IMR-90 (cell line): ENCODE data around the gene CCSER2. TPM values are rescaled to one million over a fixed set of nuclear protein-coding genes. Genes with fewer than 3 reads are reported as not detected.

ENCODE experiments used
- ATAC-seq: fragments of 200-7000 bp; cut with Tn5 transposase; 2 replicates; pipeline ENCODE4 v1.9.1; 2020; ENCODE audit warnings: low read depth, mild to moderate bottlenecking, moderate library complexity
- BruUV-seq: library from RNA; stranded (reverse); fragments of 400-500 nt; replicated peaks from 2 replicates; lab custom pipeline; 2021; lab: Mats Ljungman, UMichigan
- CTCF ChIA-PET: fragments of 300-600 bp; formaldehyde crosslinking; extraction: SDS; loops from one replicate; lab custom pipeline; 2021; ENCODE audit warnings: antibody characterized with exemption; lab: Yijun Ruan, JAX
- POLR2A ChIA-PET: fragments of 300-600 bp; sonication (Branson Sonifier 250); formaldehyde crosslinking; loops from one replicate; lab custom pipeline; 2022; ENCODE audit warnings: antibody characterized with exemption; ENCODE audit not compliant: unreplicated experiment; lab: Charles Lee
- DNase-seq: peaks from one replicate; pipeline ENCODE4 v3.0.0; 2013
- H2AFZ ChIP-seq: replicated peaks from 2 replicates; pipeline ENCODE3; 2013; ENCODE audit warnings: low read length, mild to moderate bottlenecking; ENCODE audit not compliant: poor library complexity
- H2AK5ac ChIP-seq: 2 replicates; pipeline ENCODE4 v1.6.1; 2013; ENCODE audit warnings: low read depth, low read length, inconsistent platforms
- H2AK9ac ChIP-seq: replicated peaks from 2 replicates; pipeline ENCODE3; 2013; ENCODE audit warnings: mild to moderate bottlenecking, low read depth, low read length, moderate library complexity; ENCODE audit not compliant: poor library complexity
- H2BK120ac ChIP-seq: 2 replicates; pipeline ENCODE4 v1.6.1; 2013; ENCODE audit warnings: low read depth, low read length, inconsistent platforms
- H2BK15ac ChIP-seq: 3 replicates; pipeline ENCODE4 v1.6.1; 2013; ENCODE audit warnings: low read depth, low read length, inconsistent platforms
- H2BK20ac ChIP-seq: 2 replicates; pipeline ENCODE4 v1.6.1; 2013; ENCODE audit warnings: low read depth, mild to moderate bottlenecking, inconsistent platforms, low read length, moderate library complexity
- H2BK5ac ChIP-seq: 2 replicates; pipeline ENCODE4 v1.6.1; 2013; ENCODE audit warnings: mild to moderate bottlenecking, low read depth, low read length, inconsistent platforms; ENCODE audit not compliant: poor library complexity, severe bottlenecking
- H3K14ac ChIP-seq: replicated peaks from 2 replicates; pipeline ENCODE4 v1.6.1; 2013; ENCODE audit warnings: low read depth, low read length, inconsistent platforms
- H3K18ac ChIP-seq: 2 replicates; pipeline ENCODE4 v1.6.1; 2013; ENCODE audit warnings: low read depth, low read length, control low read depth
- H3K23ac ChIP-seq: 2 replicates; pipeline ENCODE4 v1.6.1; 2013; ENCODE audit warnings: low read depth, low read length, inconsistent platforms
- H3K27ac ChIP-seq: 2 replicates; pipeline ENCODE4 v1.5.1; 2013; ENCODE audit warnings: mild to moderate bottlenecking, control low read depth, low read length; ENCODE audit not compliant: insufficient read depth
- H3K27me3 ChIP-seq: 2 replicates; pipeline ENCODE4 v1.6.1; 2013; ENCODE audit warnings: low read length; ENCODE audit not compliant: control insufficient read depth, insufficient read depth
- H3K36me3 ChIP-seq: 2 replicates; pipeline ENCODE4 v1.6.1; 2013; ENCODE audit warnings: low read length, mixed read lengths; ENCODE audit not compliant: control insufficient read depth, insufficient read depth
- H3K4ac ChIP-seq: 2 replicates; pipeline ENCODE4 v1.6.1; 2013; ENCODE audit warnings: low read depth, low read length, inconsistent platforms
- H3K4me1 ChIP-seq: 2 replicates; pipeline ENCODE4 v1.6.1; 2013; ENCODE audit warnings: low read length, mixed read lengths; ENCODE audit not compliant: control insufficient read depth, insufficient read depth
- H3K4me2 ChIP-seq: 2 replicates; pipeline ENCODE4 v1.6.1; 2013; ENCODE audit warnings: low read depth, mild to moderate bottlenecking, control low read depth, low read length, moderate library complexity
- H3K4me3 ChIP-seq: 2 replicates; pipeline ENCODE4 v1.5.1; 2013; ENCODE audit warnings: low read depth, mild to moderate bottlenecking, control low read depth, low read length, moderate library complexity; ENCODE audit not compliant: insufficient read depth
- H3K56ac ChIP-seq: 2 replicates; pipeline ENCODE4 v1.6.1; 2013; ENCODE audit warnings: low read length, inconsistent platforms; ENCODE audit not compliant: insufficient read depth; ENCODE audit errors: extremely low read depth
- H3K79me1 ChIP-seq, 2 experiments: 2 replicates each; pipeline ENCODE4 v1.6.1; 2013; ENCODE audit warnings: low read length in 2 of 2, inconsistent platforms in 1 of 2, low read depth in 1 of 2
- H3K9ac ChIP-seq: 2 replicates; pipeline ENCODE4 v1.6.1; 2013; ENCODE audit warnings: low read depth, low read length, control low read depth
- H3K9me1 ChIP-seq: 2 replicates; pipeline ENCODE4 v1.6.1; 2013; ENCODE audit warnings: low read length, inconsistent platforms; ENCODE audit not compliant: insufficient read depth
- H3K9me3 ChIP-seq: 2 replicates; pipeline ENCODE4 v1.6.1; 2013; ENCODE audit warnings: low read length; ENCODE audit not compliant: control insufficient read depth, insufficient read depth
- H4K20me1 ChIP-seq: 2 replicates; pipeline ENCODE4 v1.6.1; 2013; ENCODE audit warnings: low read length, inconsistent platforms; ENCODE audit not compliant: insufficient read depth
- H4K5ac ChIP-seq: 2 replicates; pipeline ENCODE4 v1.6.1; 2013; ENCODE audit warnings: mild to moderate bottlenecking, low read depth, low read length, control low read depth
- H4K8ac ChIP-seq, 2 experiments: 2 replicates each; pipeline ENCODE4 v1.6.1; 2013; ENCODE audit warnings: low read depth in 2 of 2, low read length in 2 of 2, control low read depth in 1 of 2, inconsistent platforms in 1 of 2
- H4K91ac ChIP-seq: 2 replicates; pipeline ENCODE4 v1.6.1; 2013; ENCODE audit warnings: low read depth, low read length, inconsistent platforms; ENCODE audit not compliant: insufficient read depth
- BHLHE40 ChIP-seq: fragments of 150-350 bp; IDR thresholded peaks from 2 replicates; pipeline ENCODE4 v1.6.1; 2016; ENCODE audit warnings: mild to moderate bottlenecking, low read depth, low read length
- FOS ChIP-seq: fragments of 150-350 bp; IDR thresholded peaks from 2 replicates; pipeline ENCODE4 v1.6.1; 2016; ENCODE audit warnings: low read depth, low read length
- MAFK ChIP-seq: IDR thresholded peaks from 2 replicates; pipeline ENCODE4 v1.6.1; 2012; ENCODE audit warnings: low read depth, low read length, improper control_type of control experiment
- MAZ ChIP-seq: IDR thresholded peaks from 2 replicates; pipeline ENCODE4 v1.6.1; 2012; ENCODE audit warnings: low read depth, mild to moderate bottlenecking, low read length, improper control_type of control experiment, moderate library complexity, borderline replicate concordance
- POLR2A ChIP-seq: IDR thresholded peaks from 2 replicates; pipeline ENCODE4 v1.6.1; 2012; ENCODE audit warnings: mild to moderate bottlenecking, low read depth, low read length
- SMC3 ChIP-seq: fragments of 150-350 bp; IDR thresholded peaks from 2 replicates; pipeline ENCODE4 v1.6.1; 2016; ENCODE audit warnings: low read depth, mild to moderate bottlenecking, antibody characterized with exemption, low read length, moderate library complexity
- WGBS, 2 experiments: methylation state at CpG; one replicate each; pipeline versions ENCODE4 v1.1.5 to v1.1.7; 2013; ENCODE audit warnings: missing lambda C conversion rate in 2 of 2; ENCODE audit not compliant: insufficient read length in 1 of 2; ENCODE audit errors: extremely low coverage in 2 of 2; 5-methylcytosine and 5-hydroxymethylcytosine counted together
- dilution Hi-C: fragments of 300-500 bp; cut with HindIII; formaldehyde crosslinking; loops from one replicate; pipeline ENCODE4 v1.14.3; 2018; ENCODE audit warnings: low sequenced_read_pairs; ENCODE audit not compliant: unreplicated experiment
- in situ Hi-C: fragments of 300-500 bp; cut with MboI; formaldehyde crosslinking; loops from 3 replicates; pipeline ENCODE4 v1.14.3; 2019; ENCODE audit warnings: low sequenced_read_pairs, inconsistent platforms, mixed read lengths
- intact Hi-C: fragments of 100-400 bp; cut with micrococcal nuclease; formaldehyde crosslinking; loops from 2 replicates; pipeline ENCODE4 v1.10.0; 2022
- polyA plus RNA-seq, 3 experiments: library from polyadenylated mRNA; depleted of rRNA; stranded (reverse); fragments of >200 nt; gene quantifications; 2 replicates each; pipeline ENCODE4 v1.2.3, GENCODE V29; 2012; ENCODE audit warnings: low replicate concordance in 1 of 3
- total RNA-seq: library from RNA; depleted of rRNA; stranded (reverse); fragments of >200 nt; gene quantifications from 2 replicates; pipeline ENCODE4 v1.2.3, GENCODE V29; 2012

The CCSER2 gene
- total and polyA plus RNA-seq, 2 of the 4 experiments (the other 2 are of a cell fraction), result 20.4 to 31.7 TPM

DNA sequence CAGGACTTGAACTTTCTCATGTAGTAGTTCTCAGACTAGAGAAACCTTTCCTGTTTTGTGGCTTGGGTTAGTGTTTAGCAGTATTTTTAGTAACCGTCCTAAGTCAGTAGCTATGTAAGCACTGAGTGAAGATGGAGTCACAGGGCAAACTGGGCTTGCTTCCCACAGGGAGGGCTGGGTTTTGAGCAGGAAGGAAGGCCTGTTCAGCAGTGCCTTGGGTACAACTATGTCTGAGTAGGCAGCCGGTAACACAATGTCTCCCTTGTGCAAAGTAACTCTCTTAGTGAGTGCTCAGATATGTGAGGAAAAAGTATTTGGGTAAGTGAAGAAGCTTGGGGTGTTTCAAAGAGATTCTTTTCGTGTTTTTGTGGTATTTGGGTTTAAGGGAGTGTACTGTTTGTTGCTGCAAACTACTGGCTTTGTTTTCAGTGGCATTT lies 96.4 kb downstream of the CCSER2 start:
- peak overlapping the region; percentile 58; the same call in 1 of the 2 replicates for H2BK20ac ChIP-seq
- TF ChIP-seq POLR2A (peak; percentile 88), MAFK (no peak), MAZ (peak; percentile 46; the same call in 1 of the 2 replicates), SMC3 (no peak), FOS (0 out of 2 replicates have a peak, but pooled peaks have one; percentile 3), BHLHE40 (no peak)
- no peak overlapping the region for H2AK9ac ChIP-seq
- CTCF ChIA-PET, result interaction anchor here (0.7 to 1.3 kb wide), 3 partner anchors 50 to 113 kb away, joined by 3 to 4 read pairs (median 3); no protein-coding TSS in a partner anchor
- H3K9ac ChIP-seq, result peak overlapping the region; percentile 3; the same call in 1 of the 2 replicates
- WGBS, 2 experiments, result 0% methylated on average over 1 of the region's 3 CpGs; no CpG with 5 or more reads in 1 of the 2 experiments
- in situ Hi-C loops (no loop called here), intact Hi-C loops (no loop called here), dilution Hi-C loops (no loop called here)
- no peaks in the 10 kb centered on the region for H3K9me3 ChIP-seq
- peaks cover 3% of the 10 kb centered on the region for H3K36me3 ChIP-seq
- peak overlapping the region; percentile 70 for H2BK120ac ChIP-seq
- H3K27me3 ChIP-seq, result no peaks in the 10 kb centered on the region
- H3K9me1 ChIP-seq, result peaks cover 6% of the 10 kb centered on the region
- peaks cover 25 to 39% of the 10 kb centered on the region in 2 experiments for H3K79me1 ChIP-seq
- peak overlapping the region; percentile 89; the same call in 1 of the 2 replicates for H3K23ac ChIP-seq
- H3K4me3 ChIP-seq, result peak overlapping the region; percentile 1; the same call in 1 of the 2 replicates
- ATAC-seq, result peak; percentile 99
- BruUV-seq, result no TSS peak
- H2AFZ ChIP-seq, result peak overlapping the region; percentile 52
- peak overlapping the region; percentile 20; the same call in 1 of the 2 replicates for H3K27ac ChIP-seq
- H3K4me1 ChIP-seq, result peaks cover 9% of the 10 kb centered on the region
- H2AK5ac ChIP-seq, result no peak overlapping the region
- H3K14ac ChIP-seq, result peak overlapping the region; percentile 70
- peak; percentile 98 for DNase-seq
- peak overlapping the region; percentile 69 for H2BK5ac ChIP-seq
- H3K18ac ChIP-seq, result peak overlapping the region; percentile 0; the same call in 1 of the 2 replicates
- POLR2A ChIA-PET, result no interaction called here
- H3K4me2 ChIP-seq, result peak overlapping the region; percentile 2
- peak overlapping the region; percentile 32; the same call in 1 of the 3 replicates for H2BK15ac ChIP-seq
- peak overlapping the region; percentile 85; the same call in 1 of the 2 replicates for H3K56ac ChIP-seq
- H4K91ac ChIP-seq, result peak overlapping the region; percentile 37; the same call in 1 of the 2 replicates
- H3K4ac ChIP-seq, result peak overlapping the region; percentile 59; the same call in 1 of the 2 replicates
- H4K20me1 ChIP-seq, result peaks cover 4% of the 10 kb centered on the region; the same call in 1 of the 2 replicates
- peak overlapping the region; percentile 5; the same call in 1 of the 2 replicates for H4K5ac ChIP-seq
- peak overlapping the region; percentile 34 to 84; a peak in 3 of 4 replicates for H4K8ac ChIP-seq
